CD14-positive monocyte (primary cell): ENCODE data around the gene KIAA1549. TPM values are rescaled to one million over a fixed set of nuclear protein-coding genes. Genes with fewer than 3 reads are reported as not detected.
A peak's percentile ranks its signal among the peaks of the same experiment; 100 is the strongest.
"Not testable (repeated sequence)": the region's sequence is repeated elsewhere in the genome, so short reads cannot be mapped to it uniquely, and the experiment has no call there.

ENCODE experiments used
- DNase-seq, 3 donors: peaks; one replicate each; pipeline ENCODE4 v3.0.0-alpha.2; 2011 to 2022
- H2AFZ ChIP-seq: 2 replicates; pipeline ENCODE4 v1.6.0; 2012; ENCODE audit warnings: mild to moderate bottlenecking, low read depth, low read length, inconsistent platforms; ENCODE audit not compliant: insufficient read depth, poor library complexity, severe bottlenecking
- H3K27ac ChIP-seq, 2 donors: 1 replicate in 1 of 2; 2 replicates in 1 of 2; pipeline ENCODE4 v1.5.1; 2012 to 2013; ENCODE audit warnings: low read length in 2 of 2, control low read depth in 1 of 2, inconsistent platforms in 1 of 2, low read depth in 1 of 2, mild to moderate bottlenecking in 1 of 2
- H3K27me3 ChIP-seq, 2 donors: one replicate each; pipeline versions ENCODE4 v1.6.0 to v1.6.1; 2011 to 2013; ENCODE audit warnings: low read length in 2 of 2; ENCODE audit not compliant: control insufficient read depth in 2 of 2, insufficient read depth in 2 of 2
- H3K36me3 ChIP-seq, 2 donors: replicated peaks in 1 of 2; 1 replicate in 1 of 2; 2 replicates in 1 of 2; pipeline versions ENCODE4 v1.5.1 to v1.6.1; 2012 to 2013; ENCODE audit warnings: low read length in 2 of 2, control low read depth in 1 of 2, inconsistent platforms in 1 of 2, mild to moderate bottlenecking in 1 of 2; ENCODE audit not compliant: insufficient read depth in 2 of 2, control insufficient read depth in 1 of 2
- H3K4me1 ChIP-seq, 2 donors: 1 replicate in 1 of 2; 2 replicates in 1 of 2; pipeline versions ENCODE4 v1.5.1 to v1.6.1; 2012 to 2013; ENCODE audit warnings: low read length in 2 of 2, control low read depth in 1 of 2, inconsistent platforms in 1 of 2, mild to moderate bottlenecking in 1 of 2, moderate library complexity in 1 of 2; ENCODE audit not compliant: insufficient read depth in 2 of 2, control insufficient read depth in 1 of 2
- H3K4me2 ChIP-seq: replicated peaks from 2 replicates; pipeline ENCODE3; 2012; ENCODE audit warnings: low read length, moderate library complexity, mild to moderate bottlenecking; ENCODE audit not compliant: poor library complexity, severe bottlenecking; ENCODE audit errors: extremely low read depth
- H3K4me3 ChIP-seq, 3 experiments: fragments of 200-600 bp in 1 of 3; sonication (generic) in 1 of 3; replicated peaks in 1 of 3; 1 replicate in 2 of 3; 2 replicates in 1 of 3; pipeline ENCODE4 v1.5.1; 2011 to 2013; ENCODE audit warnings: low read length in 3 of 3, mild to moderate bottlenecking in 3 of 3, control low read depth in 2 of 3, low read depth in 2 of 3, inconsistent platforms in 1 of 3, moderate library complexity in 1 of 3
- H3K79me2 ChIP-seq: 2 replicates; pipeline ENCODE4 v1.6.0; 2012; ENCODE audit warnings: mild to moderate bottlenecking, control low read depth, inconsistent platforms, low read length, moderate library complexity; ENCODE audit not compliant: insufficient read depth
- H3K9ac ChIP-seq: 2 replicates; pipeline ENCODE4 v1.6.0; 2017; ENCODE audit warnings: low read length, mild to moderate bottlenecking; ENCODE audit not compliant: insufficient read depth, poor library complexity, severe bottlenecking
- H3K9me3 ChIP-seq, 2 donors: replicated peaks in 1 of 2; 1 replicate in 1 of 2; 2 replicates in 1 of 2; pipeline versions ENCODE4 v1.5.1 to v1.6.1; 2012 to 2013; ENCODE audit warnings: low read length in 2 of 2, control low read depth in 1 of 2; ENCODE audit not compliant: control insufficient read depth in 1 of 2, insufficient read depth in 1 of 2
- H4K20me1 ChIP-seq: 2 replicates; pipeline ENCODE4 v1.6.0; 2012; ENCODE audit warnings: mild to moderate bottlenecking, low read length, control low read depth, moderate library complexity; ENCODE audit not compliant: insufficient read depth
- H3K27ac Mint-ChIP-seq, 7 donors: one replicate each; pipeline ENCODE4 v1.8.0; 2020; ENCODE audit warnings: mild to moderate bottlenecking in 7 of 7, mixed read lengths in 7 of 7, moderate library complexity in 6 of 7, inconsistent platforms in 2 of 7
- H3K27me3 Mint-ChIP-seq, 3 donors: one replicate each; pipeline ENCODE4 v1.8.0; 2021 to 2022; ENCODE audit warnings: low read depth in 3 of 3, mild to moderate bottlenecking in 3 of 3, mixed read lengths in 3 of 3, moderate library complexity in 3 of 3, inconsistent platforms in 1 of 3
- H3K36me3 Mint-ChIP-seq, 2 donors: one replicate each; pipeline ENCODE4 v1.8.0; 2020; ENCODE audit warnings: mixed read lengths in 2 of 2, inconsistent platforms in 1 of 2, mild to moderate bottlenecking in 1 of 2
- H3K4me1 Mint-ChIP-seq: one replicate; pipeline ENCODE4 v1.8.0; 2020; ENCODE audit warnings: mild to moderate bottlenecking, mixed read lengths
- H3K4me3 Mint-ChIP-seq, 2 donors: one replicate each; pipeline ENCODE4 v1.8.0; 2020; ENCODE audit warnings: mild to moderate bottlenecking in 2 of 2, mixed read lengths in 2 of 2, moderate library complexity in 1 of 2
- H3K9me3 Mint-ChIP-seq, 7 donors: one replicate each; pipeline ENCODE4 v1.8.0; 2020 to 2022; ENCODE audit warnings: mixed read lengths in 7 of 7, mild to moderate bottlenecking in 6 of 7, moderate library complexity in 6 of 7, inconsistent platforms in 2 of 7
- WGBS: methylation state at CpG from one replicate; pipeline ENCODE4 v1.1.5; 2013; ENCODE audit warnings: missing lambda C conversion rate; ENCODE audit not compliant: insufficient coverage; 5-methylcytosine and 5-hydroxymethylcytosine counted together
- intact Hi-C, 2 donors: fragments of 100-400 bp; cut with micrococcal nuclease; formaldehyde crosslinking; loops; one replicate each; pipeline versions ENCODE4 v1.15.0 to v1.15.1; 2023
- polyA plus RNA-seq, 3 donors: library from polyadenylated mRNA; depleted of rRNA in 1 of 3; unstranded in 2 of 3; stranded (reverse) in 1 of 3; fragments of 300-500 nt in 2 of 3; fragments of >200 nt in 1 of 3; fragmentation: Illumina TruSeq in 2 of 3; gene quantifications; 1 replicate in 2 of 3; 2 replicates in 1 of 3; pipeline ENCODE4 v1.2.3, GENCODE V29; 2012 to 2021
- TF ChIP-seq, protein P1 (sequence below): fragments of 200-600 bp; IDR thresholded peaks from one replicate; pipeline ENCODE4 v1.8.0; 2022; ENCODE audit warnings: antibody characterized with exemption, mild to moderate bottlenecking

The KIAA1549 gene
- polyA plus RNA-seq, 3 donors = 0.03 TPM; not detected in 1

DNA sequence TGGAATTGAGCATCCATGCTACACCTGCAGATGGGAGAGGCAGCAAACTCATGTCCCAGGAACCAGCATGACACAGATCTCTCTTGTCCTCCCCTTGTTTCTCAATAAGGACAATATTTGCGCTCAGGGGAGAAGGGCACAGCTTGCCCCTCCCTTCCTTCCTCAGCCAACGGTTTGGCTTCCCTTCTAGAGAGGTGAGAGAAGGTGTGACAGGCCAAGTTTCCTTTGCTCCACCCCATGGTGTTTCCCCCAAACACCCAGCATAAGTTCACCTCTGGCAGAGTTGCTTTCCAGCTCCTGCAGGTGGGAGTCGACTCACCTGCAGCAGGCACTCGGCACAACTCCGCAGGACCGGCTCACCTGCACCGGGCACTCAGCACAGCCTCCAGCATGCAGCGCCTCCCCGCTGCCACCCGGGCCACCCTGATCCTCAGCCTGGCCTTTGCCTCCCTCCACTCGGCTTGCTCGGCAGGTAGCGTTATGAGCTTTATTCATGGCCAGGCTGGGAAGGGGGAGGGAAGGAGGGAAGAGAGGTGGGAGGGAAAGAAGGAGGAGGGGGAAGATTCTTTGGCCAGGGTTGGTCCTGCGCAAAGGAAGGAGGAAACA, 183.4 kb downstream of the KIAA1549 start, which contains the start of the genes ATP6V0A4 and TMEM213:
Gene ATP6V0A4 (minus strand): TSS at position 482 of the 606 bp plus-strand sequence. CDS start 26,949 bp downstream, outside the sequence.
Gene TMEM213 (plus strand): TSS at position 280 of the 606 bp plus-strand sequence. CDS start 111 bp downstream, at position 391.
- Mint-ChIP-seq H3K4me3 (peak within 1 kb of the TSS in 1 of 2 donors; percentile 5), H3K27ac (peak within 1 kb of the TSS in 1 of 7 donors; percentile 15), H3K27me3 (peaks cover 3 to 8% (median 7%) of the 10 kb centered on the region in 3 donors), H3K4me1 (no peaks in the 10 kb centered on the region), H3K36me3 (no peaks in the 10 kb centered on the region), H3K9me3 (peaks cover 0 to 9% (median 0%) of the 10 kb centered on the region in 7 donors)
- Histone ChIP-seq H3K9ac (no peak within 1 kb of the TSS), H3K4me1 (no peaks in the 10 kb centered on the region), H3K36me3 (no peaks in the 10 kb centered on the region), H2AFZ (no peak within 1 kb of the TSS), H3K27me3 (no peaks in the 10 kb centered on the region), H3K4me3 (no peak within 1 kb of the TSS), H3K4me2 (no peak within 1 kb of the TSS), H3K79me2 (no peaks in the 10 kb centered on the region), H4K20me1 (no peaks in the 10 kb centered on the region), H3K27ac (no peak within 1 kb of the TSS), H3K9me3 (no peaks in the 10 kb centered on the region)
- DNase-seq = no peak
- TF ChIP-seq, protein P1, sequence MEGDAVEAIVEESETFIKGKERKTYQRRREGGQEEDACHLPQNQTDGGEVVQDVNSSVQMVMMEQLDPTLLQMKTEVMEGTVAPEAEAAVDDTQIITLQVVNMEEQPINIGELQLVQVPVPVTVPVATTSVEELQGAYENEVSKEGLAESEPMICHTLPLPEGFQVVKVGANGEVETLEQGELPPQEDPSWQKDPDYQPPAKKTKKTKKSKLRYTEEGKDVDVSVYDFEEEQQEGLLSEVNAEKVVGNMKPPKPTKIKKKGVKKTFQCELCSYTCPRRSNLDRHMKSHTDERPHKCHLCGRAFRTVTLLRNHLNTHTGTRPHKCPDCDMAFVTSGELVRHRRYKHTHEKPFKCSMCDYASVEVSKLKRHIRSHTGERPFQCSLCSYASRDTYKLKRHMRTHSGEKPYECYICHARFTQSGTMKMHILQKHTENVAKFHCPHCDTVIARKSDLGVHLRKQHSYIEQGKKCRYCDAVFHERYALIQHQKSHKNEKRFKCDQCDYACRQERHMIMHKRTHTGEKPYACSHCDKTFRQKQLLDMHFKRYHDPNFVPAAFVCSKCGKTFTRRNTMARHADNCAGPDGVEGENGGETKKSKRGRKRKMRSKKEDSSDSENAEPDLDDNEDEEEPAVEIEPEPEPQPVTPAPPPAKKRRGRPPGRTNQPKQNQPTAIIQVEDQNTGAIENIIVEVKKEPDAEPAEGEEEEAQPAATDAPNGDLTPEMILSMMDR = no peak
- intact Hi-C loops = no loop called here
- WGBS = 55% methylated on average over 8 of the region's 14 CpGs

DNA sequence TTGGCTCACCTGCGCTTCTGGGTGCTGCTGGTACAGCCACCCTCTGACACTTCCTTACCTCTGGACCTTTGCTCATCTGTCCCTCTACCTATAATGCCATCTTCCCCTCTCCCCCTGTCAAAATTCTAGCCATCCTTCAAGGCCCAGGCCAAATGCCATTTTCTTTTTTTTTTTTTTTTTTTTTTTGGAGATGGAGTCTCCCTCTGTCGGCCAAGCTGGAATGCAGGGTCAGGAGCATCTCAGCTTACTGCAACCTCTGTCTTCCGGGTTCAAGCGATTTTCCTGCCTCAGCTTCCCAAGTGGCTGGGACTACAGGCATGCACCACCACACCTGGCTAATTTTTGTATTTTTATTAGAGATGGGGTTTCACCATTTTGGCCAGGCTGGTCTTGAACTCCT, 184.1 kb downstream of the KIAA1549 start:
- 0% methylated on average over 1 of the region's 4 CpGs for WGBS
- H3K27me3 ChIP-seq, H3K79me2 ChIP-seq, H3K9me3 ChIP-seq, H3K4me3 ChIP-seq, H3K4me1 Mint-ChIP-seq, H2AFZ ChIP-seq, H3K9me3 Mint-ChIP-seq, H3K36me3 ChIP-seq, H3K27me3 Mint-ChIP-seq, H3K27ac ChIP-seq, DNase-seq, H3K9ac ChIP-seq, intact Hi-C loops, H3K4me2 ChIP-seq, H4K20me1 ChIP-seq, H3K36me3 Mint-ChIP-seq, H3K4me1 ChIP-seq: not testable (repeated sequence)
- H3K27ac Mint-ChIP-seq = peak overlapping the region in 1 of 7 donors; percentile 15
- peak overlapping the region in 1 of 2 donors; percentile 5 for H3K4me3 Mint-ChIP-seq
